Neutrophil (primary cell): ENCODE data around the gene DCTN2.

Source experiments
- H3K27ac ChIP-seq: fragments of 200-600 bp; sonication (generic); 2 replicates; pipeline ENCODE4 v1.5.1; 2016; ENCODE audit warnings: mild to moderate bottlenecking, moderate library complexity
- H3K27me3 ChIP-seq: fragments of 200-600 bp; sonication (generic); 2 replicates; pipeline ENCODE4 v1.6.0; 2016; ENCODE audit warnings: mild to moderate bottlenecking
- H3K36me3 ChIP-seq: fragments of 200-600 bp; sonication (generic); 2 replicates; pipeline ENCODE4 v1.5.1; 2017
- H3K4me1 ChIP-seq, 2 experiments: fragments of 200-600 bp in 1 of 2; sonication (generic) in 1 of 2; 1 replicate in 1 of 2; 2 replicates in 1 of 2; pipeline versions ENCODE4 v1.5.1 to v1.6.1; 2013 to 2016; ENCODE audit warnings: low read depth in 1 of 2, low read length in 1 of 2, mild to moderate bottlenecking in 1 of 2, moderate library complexity in 1 of 2; ENCODE audit not compliant: control insufficient read depth in 1 of 2, insufficient read depth in 1 of 2
- H3K4me3 ChIP-seq, 2 experiments: fragments of 200-600 bp in 1 of 2; sonication (generic) in 1 of 2; 1 replicate in 1 of 2; 2 replicates in 1 of 2; pipeline ENCODE4 v1.5.1; 2013 to 2016; ENCODE audit warnings: low read depth in 1 of 2, low read length in 1 of 2, mild to moderate bottlenecking in 1 of 2, moderate library complexity in 1 of 2
- H3K9me3 ChIP-seq: fragments of 200-600 bp; sonication (generic); 2 replicates; pipeline ENCODE4 v1.5.1; 2016
- TF ChIP-seq, protein P1 (sequence below): fragments of 200-600 bp; sonication (generic); IDR thresholded peaks from 2 replicates; pipeline ENCODE4 v1.5.1; 2016; ENCODE audit warnings: antibody characterized with exemption

DCTN2 gene

DNA sequence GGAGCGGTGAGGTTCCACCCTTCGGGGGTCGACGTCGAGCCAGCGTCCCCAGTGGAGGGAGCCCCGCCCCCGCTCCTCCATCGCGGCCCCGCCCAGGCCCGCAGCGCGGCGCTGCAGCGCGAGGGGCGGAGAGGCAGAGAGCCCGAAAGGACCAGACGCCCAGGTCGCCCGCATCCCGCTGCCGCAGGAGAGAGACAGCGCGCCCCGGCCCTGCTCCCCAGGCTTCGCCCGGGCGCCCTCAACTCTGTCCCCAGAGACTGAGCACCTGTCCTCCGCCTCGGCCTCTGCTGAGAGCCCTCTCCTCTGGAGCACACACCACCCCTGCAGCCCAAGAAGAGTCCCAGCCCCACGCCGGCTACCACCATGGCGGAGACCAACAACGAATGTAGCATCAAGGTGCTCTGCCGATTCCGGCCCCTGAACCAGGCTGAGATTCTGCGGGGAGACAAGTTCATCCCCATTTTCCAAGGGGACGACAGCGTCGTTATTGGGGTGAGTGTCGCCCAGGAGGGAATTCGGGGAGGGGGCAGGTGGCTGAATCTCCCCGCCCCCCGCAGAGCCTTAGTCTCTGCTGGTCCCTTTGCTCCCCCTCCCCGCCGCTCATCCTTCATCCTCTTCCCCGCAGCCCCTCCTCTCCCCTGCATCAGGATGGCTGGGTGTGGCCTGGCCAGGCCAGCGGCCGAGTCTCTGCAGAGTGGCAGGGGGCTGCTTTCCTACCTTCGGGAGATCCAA lies 3.1 kb upstream of the DCTN2 start, which contains the start of gene KIF5A:
TSS of gene KIF5A (plus strand) at position 136 of the 732 bp plus-strand sequence. CDS start at position 364, 228 bp downstream.
- TF ChIP-seq, protein P1, sequence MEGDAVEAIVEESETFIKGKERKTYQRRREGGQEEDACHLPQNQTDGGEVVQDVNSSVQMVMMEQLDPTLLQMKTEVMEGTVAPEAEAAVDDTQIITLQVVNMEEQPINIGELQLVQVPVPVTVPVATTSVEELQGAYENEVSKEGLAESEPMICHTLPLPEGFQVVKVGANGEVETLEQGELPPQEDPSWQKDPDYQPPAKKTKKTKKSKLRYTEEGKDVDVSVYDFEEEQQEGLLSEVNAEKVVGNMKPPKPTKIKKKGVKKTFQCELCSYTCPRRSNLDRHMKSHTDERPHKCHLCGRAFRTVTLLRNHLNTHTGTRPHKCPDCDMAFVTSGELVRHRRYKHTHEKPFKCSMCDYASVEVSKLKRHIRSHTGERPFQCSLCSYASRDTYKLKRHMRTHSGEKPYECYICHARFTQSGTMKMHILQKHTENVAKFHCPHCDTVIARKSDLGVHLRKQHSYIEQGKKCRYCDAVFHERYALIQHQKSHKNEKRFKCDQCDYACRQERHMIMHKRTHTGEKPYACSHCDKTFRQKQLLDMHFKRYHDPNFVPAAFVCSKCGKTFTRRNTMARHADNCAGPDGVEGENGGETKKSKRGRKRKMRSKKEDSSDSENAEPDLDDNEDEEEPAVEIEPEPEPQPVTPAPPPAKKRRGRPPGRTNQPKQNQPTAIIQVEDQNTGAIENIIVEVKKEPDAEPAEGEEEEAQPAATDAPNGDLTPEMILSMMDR, result no peak
- H3K27ac ChIP-seq, result no peak within 1 kb of the TSS
- no peaks in the 10 kb centered on the region for H3K36me3 ChIP-seq
- H3K27me3 ChIP-seq, result peaks cover 72% of the 10 kb centered on the region
- peak within 1 kb of the TSS; percentile 35 to 58 for H3K4me3 ChIP-seq
- no peaks in the 10 kb centered on the region for H3K9me3 ChIP-seq
- peaks cover 28 to 35% of the 10 kb centered on the region in 2 experiments for H3K4me1 ChIP-seq

DNA sequence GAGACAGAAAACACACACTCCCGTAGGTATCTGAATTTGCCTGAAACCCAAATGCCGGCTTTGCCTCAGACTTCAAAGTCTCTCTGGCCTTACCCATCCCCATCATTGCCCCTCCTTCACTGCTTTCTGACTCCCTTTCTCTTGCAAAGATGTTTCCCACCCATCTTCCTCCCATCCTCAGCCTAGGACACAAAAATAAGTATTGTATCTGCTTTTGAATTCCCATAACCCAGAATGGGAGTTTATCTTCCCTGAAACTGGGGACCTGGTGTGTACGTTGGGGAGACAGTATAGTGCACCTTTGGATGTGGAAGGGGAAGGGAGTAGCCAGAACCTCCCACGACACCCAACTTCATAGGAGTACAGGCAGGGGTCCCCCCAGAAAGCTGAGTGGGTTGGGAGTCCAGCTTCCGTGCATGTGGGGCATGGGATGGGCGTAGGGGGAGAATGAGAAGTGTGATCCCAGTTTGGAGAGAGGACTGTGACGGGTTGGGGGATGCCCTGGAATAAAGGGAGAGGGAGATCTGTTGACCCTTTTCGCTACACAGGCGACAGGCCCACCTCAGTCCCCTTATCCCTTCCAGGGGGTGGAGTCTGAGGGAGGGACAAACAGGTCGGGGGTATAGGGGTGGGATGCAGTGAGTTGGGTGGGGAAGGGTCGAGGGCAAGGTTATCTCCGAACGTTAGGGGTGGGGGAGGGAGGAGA lies 2.4 kb upstream of the DCTN2 start:
- no peaks in the 10 kb centered on the region for H3K36me3 ChIP-seq
- no peak overlapping the region for H3K27ac ChIP-seq
- peak overlapping the region; percentile 35 to 58 for H3K4me3 ChIP-seq
- H3K9me3 ChIP-seq, result no peaks in the 10 kb centered on the region
- H3K27me3 ChIP-seq, result peaks cover 66% of the 10 kb centered on the region
- TF ChIP-seq, protein P1, result no peak
- peaks cover 36 to 42% of the 10 kb centered on the region in 2 experiments for H3K4me1 ChIP-seq

GRCh38 chr12:57548488-57548887 lies 1.5 kb upstream of the DCTN2 start:
- no peaks in the 10 kb centered on the region for H3K36me3 ChIP-seq
- H3K27ac ChIP-seq, result no peak overlapping the region
- no peaks in the 10 kb centered on the region for H3K9me3 ChIP-seq
- H3K4me3 ChIP-seq, result no peak overlapping the region
- TF ChIP-seq, protein P1, result no peak
- peaks cover 36 to 42% of the 10 kb centered on the region in 2 experiments for H3K4me1 ChIP-seq
- peaks cover 57% of the 10 kb centered on the region for H3K27me3 ChIP-seq

DNA sequence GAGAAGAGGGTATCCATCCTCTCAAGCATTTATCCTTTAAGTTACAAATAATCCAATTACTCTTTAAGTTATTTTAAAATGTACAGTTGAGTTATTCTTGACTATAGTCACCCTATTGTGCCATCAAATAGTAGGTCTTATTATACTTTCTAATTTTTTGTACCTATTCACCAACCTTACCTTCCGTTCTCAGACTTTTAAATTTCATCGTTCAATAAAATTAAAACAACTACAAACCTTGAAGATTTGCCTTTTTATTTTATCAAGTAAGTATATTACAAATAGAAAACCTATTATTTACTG lies 972 bp upstream of the DCTN2 start:
- TF ChIP-seq, protein P1, result no peak
- H3K9me3 ChIP-seq, result no peaks in the 10 kb centered on the region
- no peaks in the 10 kb centered on the region for H3K36me3 ChIP-seq
- H3K4me3 ChIP-seq, result peak overlapping the region in 1 of 2 experiments; percentile 92
- no peak overlapping the region for H3K27ac ChIP-seq
- peaks cover 36 to 42% of the 10 kb centered on the region in 2 experiments for H3K4me1 ChIP-seq
- H3K27me3 ChIP-seq, result peaks cover 52% of the 10 kb centered on the region

- Histone ChIP-seq H3K27ac (peak overlapping the region; percentile 83), H3K9me3 (no peaks in the 10 kb centered on the region), H3K27me3 (peaks cover 47% of the 10 kb centered on the region), H3K4me1 (peaks cover 36 to 42% of the 10 kb centered on the region in 2 experiments), H3K36me3 (peaks cover 5% of the 10 kb centered on the region), H3K4me3 (peak overlapping the region; percentile 72 to 92)
- TF ChIP-seq, protein P1, result no peak
These were observed 458 bp upstream of the DCTN2 start for GRCh38 chr12:57547288-57548012.
